K562 (cell line): ENCODE results near the gene TK1. TPM values are rescaled to one million over a fixed set of nuclear protein-coding genes. Genes with fewer than 3 reads are reported as not detected.

Source experiments
- CHD2 ChIP-seq: IDR thresholded peaks from 2 replicates; pipeline ENCODE4 v1.6.1; 2011; ENCODE audit warnings: low read depth, low read length
- CREB1 ChIP-seq, 2 experiments: sonication (generic) in 1 of 2; formaldehyde crosslinking in 1 of 2; IDR thresholded peaks; 2 replicates each; pipeline versions ENCODE4 v1.6.1 to v1.8.0; 2012 to 2022; ENCODE audit warnings: inconsistent platforms in 1 of 2, mild to moderate bottlenecking in 1 of 2, missing genetic modification reagents in 1 of 2, moderate library complexity in 1 of 2
- ETS2 ChIP-seq: IDR thresholded peaks from 2 replicates; pipeline ENCODE4 v1.6.1; 2016; ENCODE audit warnings: borderline replicate concordance, missing genetic modification characterization, mild to moderate bottlenecking, moderate library complexity, missing compliant biosample characterization; ENCODE audit not compliant: poor library complexity, severe bottlenecking
- FOXA1 ChIP-seq: fragments of 450-650 bp; IDR thresholded peaks from 2 replicates; pipeline ENCODE4 v1.6.1; 2016; ENCODE audit warnings: mild to moderate bottlenecking, borderline replicate concordance
- GABPA ChIP-seq: fragments of 200-800 bp; sonication (Bioruptor generic); conservative IDR thresholded peaks from 2 replicates; pipeline ENCODE4 v1.6.1; 2016; ENCODE audit warnings: low read depth, missing genetic modification characterization, missing compliant biosample characterization
- NCOA1 ChIP-seq: fragments of 450-650 bp; IDR thresholded peaks from 2 replicates; pipeline ENCODE4 v1.6.1; 2016; ENCODE audit warnings: low read depth
- NFIX ChIP-seq: fragments of 250-450 bp; sonication (Bioruptor Pico); IDR thresholded peaks from 2 replicates; pipeline ENCODE4 v1.4.0; 2020; ENCODE audit warnings: low read depth, mild to moderate bottlenecking, moderate library complexity
- NONO ChIP-seq, 2 experiments: fragments of 200-400 bp in 1 of 2; fragments of 450-650 bp in 1 of 2; formaldehyde crosslinking in 1 of 2; IDR thresholded peaks; 2 replicates each; pipeline ENCODE4 v1.6.1; 2017; ENCODE audit warnings: low read depth in 2 of 2, mild to moderate bottlenecking in 2 of 2, moderate library complexity in 2 of 2, low read length in 1 of 2
- NR2F6 ChIP-seq: fragments of 450-650 bp; formaldehyde crosslinking; IDR thresholded peaks from 2 replicates; pipeline ENCODE4 v1.4.0; 2020; ENCODE audit warnings: mild to moderate bottlenecking
- PCBP2 ChIP-seq: fragments of 200-400 bp; formaldehyde crosslinking; IDR thresholded peaks from 2 replicates; pipeline ENCODE4 v1.6.1; 2018; ENCODE audit warnings: low read length, low read depth, mild to moderate bottlenecking, moderate library complexity; ENCODE audit not compliant: poor library complexity, severe bottlenecking
- RBM17 ChIP-seq: fragments of 200-400 bp; formaldehyde crosslinking; IDR thresholded peaks from 2 replicates; pipeline ENCODE4 v1.6.1; 2017; ENCODE audit warnings: low read depth, mild to moderate bottlenecking, low read length, borderline replicate concordance
- SMAD2 ChIP-seq: fragments of 150-350 bp; IDR thresholded peaks from 2 replicates; pipeline ENCODE4 v1.6.1; 2014; ENCODE audit warnings: low read depth, mild to moderate bottlenecking, low read length
- TRIM28 ChIP-seq: fragments of 450-650 bp; IDR thresholded peaks from 2 replicates; pipeline ENCODE4 v1.6.1; 2017
- XRCC5 ChIP-seq: fragments of 200-400 bp; formaldehyde crosslinking; IDR thresholded peaks from 2 replicates; pipeline ENCODE4 v1.6.1; 2017; ENCODE audit warnings: low read depth, mild to moderate bottlenecking, low read length
- ZNF561 ChIP-seq: fragments of 450-650 bp; formaldehyde crosslinking; conservative IDR thresholded peaks from 2 replicates; pipeline ENCODE4 v1.4.0; 2020; ENCODE audit warnings: mild to moderate bottlenecking, moderate library complexity
- ZNF583 ChIP-seq: fragments of 250-450 bp; sonication (Bioruptor Pico); IDR thresholded peaks from 2 replicates; pipeline ENCODE4 v1.4.0; 2020
- ZNF75A ChIP-seq: fragments of 450-650 bp; formaldehyde crosslinking; IDR thresholded peaks from 2 replicates; pipeline ENCODE4 v1.4.0; 2020; ENCODE audit warnings: mild to moderate bottlenecking
- polyA plus RNA-seq, 8 experiments: library from polyadenylated mRNA; depleted of rRNA in 4 of 8; stranded (reverse) in 5 of 8; unstranded in 3 of 8; fragments of >200 nt; fragmentation: Nextera tagmentation in 2 of 8; fragmentation: Illumina TruSeq in 1 of 8; extraction: Ambion mirVana in 2 of 8; extraction: Trizol in 1 of 8; gene quantifications; 2 replicates each; pipeline versions ENCODE4 v1.2.1 to v1.2.3, GENCODE V29; 2011 to 2014; ENCODE audit warnings: inconsistent platforms in 1 of 8, missing spikeins in 1 of 8
- total RNA-seq, 7 experiments: library from RNA; depleted of rRNA in 6 of 7; stranded (reverse); fragments of >200 nt in 6 of 7; fragmentation: Illumina TruSeq in 2 of 7; extraction: Trizol in 2 of 7; gene quantifications; 2 replicates each; pipeline versions ENCODE4 v1.2.1 to v1.2.3, GENCODE V29; 2011 to 2021; ENCODE audit warnings: low replicate concordance in 1 of 7
- TF ChIP-seq, protein P1 (sequence below): sonication (generic); formaldehyde crosslinking; IDR thresholded peaks from 2 replicates; pipeline ENCODE4 v1.8.0; 2022; ENCODE audit warnings: mild to moderate bottlenecking, missing genetic modification reagents, borderline replicate concordance
- TF ChIP-seq, protein P2 (sequence below): fragments of 450-650 bp; formaldehyde crosslinking; IDR thresholded peaks from 2 replicates; pipeline ENCODE4 v1.4.0; 2020; ENCODE audit warnings: mild to moderate bottlenecking, moderate library complexity
- TF ChIP-seq, protein P3 (sequence below): IDR thresholded peaks from 2 replicates; pipeline ENCODE4 v1.6.1; 2014; ENCODE audit warnings: antibody characterized with exemption

Gene TK1
- total and polyA plus RNA-seq, 9 of the 15 experiments (the other 6 are each of a cell fraction or from before 2014, with no cell fraction given) = 8.4 to 280 (median 103) TPM

DNA sequence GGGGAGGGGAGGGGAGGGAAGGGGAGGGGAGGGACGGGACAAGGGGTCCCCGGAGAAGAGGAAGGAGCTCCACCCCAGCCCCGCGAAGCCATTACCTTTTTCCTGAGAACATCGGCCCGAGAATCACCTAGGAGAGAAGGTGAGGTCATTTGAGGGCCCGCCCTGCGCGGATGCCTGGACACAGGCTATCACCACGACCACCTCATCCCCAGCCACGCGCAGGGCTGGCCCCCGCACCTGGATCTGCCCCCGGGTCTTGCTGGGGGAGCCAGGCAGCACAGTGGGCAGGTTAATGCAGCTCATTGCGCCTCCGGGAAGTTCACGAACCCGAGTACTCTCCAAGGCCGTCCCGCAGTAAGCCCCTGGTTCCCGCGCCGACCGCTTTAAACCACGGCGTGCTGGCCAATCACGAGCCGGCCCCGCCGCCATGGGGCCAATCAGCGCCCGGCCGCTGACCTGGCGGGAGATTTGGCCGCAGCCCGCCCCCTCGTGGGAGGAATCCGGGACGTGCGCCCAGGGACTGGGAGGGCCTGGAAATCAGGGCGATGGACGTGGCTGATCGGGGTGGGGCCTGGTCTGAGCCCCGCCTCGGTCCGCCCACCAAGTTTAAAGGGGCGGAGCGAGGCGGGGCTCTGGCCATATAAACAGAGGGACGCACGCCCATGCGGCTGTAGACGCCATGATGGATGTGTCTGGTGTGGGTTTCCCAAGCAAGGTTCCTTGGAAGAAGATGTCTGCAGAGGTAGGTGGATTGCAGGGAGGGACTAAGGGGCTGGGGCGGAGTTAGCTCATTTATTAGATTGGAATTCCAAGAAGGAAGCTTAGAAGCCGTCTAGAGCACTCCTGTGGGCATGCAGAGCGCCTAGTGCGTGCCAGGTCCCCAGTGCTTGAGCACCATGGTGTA lies at the start of gene TK1, which contains the start of gene AFMID (continued):
- TF ChIP-seq RBM17 (no peak), CREB1 (IDR thresholded peaks at IDR 0.05) (0 out of 2 replicates have a peak, but pooled peaks have one; percentile 13), CREB1 (CRISPR knock-in tag; IDR thresholded peaks at IDR 0.05) (peak; percentile 79), ZNF561 (CRISPR knock-in tag) (no peak), GABPA (tag) (peak; percentile 33; the same call in 1 of the 2 replicates), ZNF583 (CRISPR knock-in tag) (no peak), SMAD2 (no peak), ZNF75A (CRISPR knock-in tag) (no peak), ETS2 (no peak), NR2F6 (CRISPR knock-in tag) (no peak), CHD2 (no peak; the same call in 1 of the 2 replicates), NONO (IDR thresholded peaks at IDR 0.05; ENCODE audit: low read depth in 2 of 2, low read length in 1 of 2) (peak; percentile 23 to 58; a peak in 2 of 4 replicates), XRCC5 (peak; percentile 86; the same call in 1 of the 2 replicates), PCBP2 (no peak), NCOA1 (0 out of 2 replicates have a peak, but pooled peaks have one; percentile 15), TRIM28 (no peak), FOXA1 (no peak), NFIX (CRISPR knock-in tag) (no peak)
- TF ChIP-seq, protein P1, sequence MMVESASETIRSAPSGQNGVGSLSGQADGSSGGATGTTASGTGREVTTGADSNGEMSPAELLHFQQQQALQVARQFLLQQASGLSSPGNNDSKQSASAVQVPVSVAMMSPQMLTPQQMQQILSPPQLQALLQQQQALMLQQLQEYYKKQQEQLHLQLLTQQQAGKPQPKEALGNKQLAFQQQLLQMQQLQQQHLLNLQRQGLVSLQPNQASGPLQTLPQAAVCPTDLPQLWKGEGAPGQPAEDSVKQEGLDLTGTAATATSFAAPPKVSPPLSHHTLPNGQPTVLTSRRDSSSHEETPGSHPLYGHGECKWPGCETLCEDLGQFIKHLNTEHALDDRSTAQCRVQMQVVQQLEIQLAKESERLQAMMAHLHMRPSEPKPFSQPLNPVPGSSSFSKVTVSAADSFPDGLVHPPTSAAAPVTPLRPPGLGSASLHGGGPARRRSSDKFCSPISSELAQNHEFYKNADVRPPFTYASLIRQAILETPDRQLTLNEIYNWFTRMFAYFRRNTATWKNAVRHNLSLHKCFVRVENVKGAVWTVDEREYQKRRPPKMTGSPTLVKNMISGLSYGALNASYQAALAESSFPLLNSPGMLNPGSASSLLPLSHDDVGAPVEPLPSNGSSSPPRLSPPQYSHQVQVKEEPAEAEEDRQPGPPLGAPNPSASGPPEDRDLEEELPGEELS = peak; percentile 67; the same call in 1 of the 2 replicates
- TF ChIP-seq, protein P2, sequence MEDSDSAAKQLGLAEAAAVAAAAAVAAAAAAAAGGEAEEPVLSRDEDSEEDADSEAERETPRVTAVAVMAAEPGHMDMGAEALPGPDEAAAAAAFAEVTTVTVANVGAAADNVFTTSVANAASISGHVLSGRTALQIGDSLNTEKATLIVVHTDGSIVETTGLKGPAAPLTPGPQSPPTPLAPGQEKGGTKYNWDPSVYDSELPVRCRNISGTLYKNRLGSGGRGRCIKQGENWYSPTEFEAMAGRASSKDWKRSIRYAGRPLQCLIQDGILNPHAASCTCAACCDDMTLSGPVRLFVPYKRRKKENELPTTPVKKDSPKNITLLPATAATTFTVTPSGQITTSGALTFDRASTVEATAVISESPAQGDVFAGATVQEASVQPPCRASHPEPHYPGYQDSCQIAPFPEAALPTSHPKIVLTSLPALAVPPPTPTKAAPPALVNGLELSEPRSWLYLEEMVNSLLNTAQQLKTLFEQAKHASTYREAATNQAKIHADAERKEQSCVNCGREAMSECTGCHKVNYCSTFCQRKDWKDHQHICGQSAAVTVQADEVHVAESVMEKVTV (CRISPR knock-in tag) = no peak
- TF ChIP-seq, protein P3, sequence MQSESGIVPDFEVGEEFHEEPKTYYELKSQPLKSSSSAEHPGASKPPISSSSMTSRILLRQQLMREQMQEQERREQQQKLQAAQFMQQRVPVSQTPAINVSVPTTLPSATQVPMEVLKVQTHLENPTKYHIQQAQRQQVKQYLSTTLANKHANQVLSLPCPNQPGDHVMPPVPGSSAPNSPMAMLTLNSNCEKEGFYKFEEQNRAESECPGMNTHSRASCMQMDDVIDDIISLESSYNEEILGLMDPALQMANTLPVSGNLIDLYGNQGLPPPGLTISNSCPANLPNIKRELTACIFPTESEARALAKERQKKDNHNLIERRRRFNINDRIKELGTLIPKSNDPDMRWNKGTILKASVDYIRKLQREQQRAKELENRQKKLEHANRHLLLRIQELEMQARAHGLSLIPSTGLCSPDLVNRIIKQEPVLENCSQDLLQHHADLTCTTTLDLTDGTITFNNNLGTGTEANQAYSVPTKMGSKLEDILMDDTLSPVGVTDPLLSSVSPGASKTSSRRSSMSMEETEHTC = no peak
